GM12892 (cell line): ENCODE data around the gene MRPS6.

ENCODE experiments used
- DNase-seq: peaks from one replicate; pipeline ENCODE4 v3.0.0; 2011; ENCODE audit not compliant: insufficient read length
- FAIRE-seq: peaks from 2 replicates; lab custom pipeline; 2011; peaks lifted over from hg19 to GRCh38; lab: Jason Lieb, UNC
- POLR2A ChIP-seq: IDR thresholded peaks from 2 replicates; pipeline ENCODE4 v1.6.1; 2011; ENCODE audit warnings: low read depth, low read length, control low read depth
- POLR2AphosphoS5 ChIP-seq: IDR thresholded peaks from 2 replicates; pipeline ENCODE4 v1.6.1; 2011; ENCODE audit warnings: low read depth, low read length, control low read depth
- TAF1 ChIP-seq: IDR thresholded peaks from 2 replicates; pipeline ENCODE4 v1.6.1; 2011; ENCODE audit warnings: low read depth, mild to moderate bottlenecking, control low read depth, low read length, borderline replicate concordance

The MRPS6 gene

GRCh38 chr21:34073749-34074282, 438 bp downstream of the MRPS6 start:
- FAIRE-seq = peak; percentile 62
- DNase-seq = peak; percentile 31

GRCh38 chr21:34074283-34075090, 1.1 kb downstream of the MRPS6 start:
- peak; percentile 60 for FAIRE-seq
- DNase-seq = no peak
- TF ChIP-seq POLR2A (no peak; the same call in none of the 2 replicates), TAF1 (no peak), POLR2AphosphoS5 (no peak)

More at GRCh38 chr21:34073749-34074282, 438 bp downstream of the MRPS6 start:
- TF ChIP-seq POLR2A (no peak), TAF1 (no peak), POLR2AphosphoS5 (no peak)

GRCh38 chr21:34075091-34075425, 1.7 kb downstream of the MRPS6 start:
- no peak for FAIRE-seq
- no peak for DNase-seq
- no peak for TF ChIP-seq POLR2A
- no peak for TF ChIP-seq POLR2AphosphoS5
- TF ChIP-seq TAF1 = no peak

- TF ChIP-seq POLR2AphosphoS5 (no peak; the same call in 1 of the 2 replicates), TAF1 (no peak), POLR2A (no peak; the same call in 1 of the 2 replicates)
- DNase-seq (no peak), FAIRE-seq (no peak)
Observed at GRCh38 chr21:34075760-34076660, 2.6 kb downstream of the MRPS6 start.

GRCh38 chr21:34076835-34077234, 3.5 kb downstream of the MRPS6 start:
- FAIRE-seq (peak; percentile 33), DNase-seq (no peak)
- TF ChIP-seq TAF1 (no peak), POLR2AphosphoS5 (no peak), POLR2A (0 out of 2 replicates have a peak, but pooled peaks have one; percentile 26)

GRCh38 chr21:34077888-34078287, 4.5 kb downstream of the MRPS6 start:
- no peak for TF ChIP-seq POLR2AphosphoS5
- no peak for TF ChIP-seq TAF1
- no peak for TF ChIP-seq POLR2A
- no peak for FAIRE-seq
- DNase-seq = no peak

- TF ChIP-seq POLR2A (no peak), TAF1 (no peak)
- no peak for DNase-seq
- FAIRE-seq = no peak
Observed at GRCh38 chr21:34078915-34079314, 5.5 kb downstream of the MRPS6 start.

- FAIRE-seq (no peak), DNase-seq (no peak)
- no peak for TF ChIP-seq TAF1
- no peak for TF ChIP-seq POLR2A
- TF ChIP-seq POLR2AphosphoS5 = no peak
Observed at GRCh38 chr21:34080710-34081109, 7.3 kb downstream of the MRPS6 start.

- FAIRE-seq (no peak), DNase-seq (no peak)
- TF ChIP-seq POLR2AphosphoS5 = no peak
- no peak for TF ChIP-seq POLR2A
- no peak for TF ChIP-seq TAF1
Observed at GRCh38 chr21:34082769-34083168, 9.4 kb downstream of the MRPS6 start.

- TF ChIP-seq POLR2A = no peak
- no peak for TF ChIP-seq POLR2AphosphoS5
- TF ChIP-seq TAF1 = no peak
- DNase-seq = no peak
- FAIRE-seq = peak; percentile 17
Observed at GRCh38 chr21:34083357-34083756, 10.0 kb downstream of the MRPS6 start.

GRCh38 chr21:34085129-34085528, 11.8 kb downstream of the MRPS6 start:
- TF ChIP-seq POLR2A (no peak), TAF1 (no peak), POLR2AphosphoS5 (no peak)
- peak; percentile 48 for FAIRE-seq
- no peak for DNase-seq

GRCh38 chr21:34086887-34087306, 13.5 kb downstream of the MRPS6 start:
- FAIRE-seq = peak; percentile 36
- DNase-seq = no peak
- TF ChIP-seq POLR2AphosphoS5 (no peak), TAF1 (no peak), POLR2A (no peak)
